ENCODE measurements around the gene MIOS. TPM values are rescaled to one million over a fixed set of nuclear protein-coding genes. Genes with fewer than 3 reads are reported as not detected.

The MIOS gene
- total RNA-seq, 6 donors from 2014 or later, result 14.0 to 47.6 (median 27.7) TPM

GRCh38 chr7:7639847-7640220 is 73.2 kb downstream of the MIOS start:
- no peaks in the 10 kb centered on the region for H3K27me3 ChIP-seq
- 0 to 1% methylated on average over 19 of the region's 19 CpGs for WGBS, 2 donors
- ATAC-seq (ENCODE audit: low FRiP score in 2 of 2), result no peak
- no peaks in the 10 kb centered on the region for H3K9me3 ChIP-seq
- peaks cover 0 to 19% (median 0%) of the 10 kb centered on the region in 4 donors for H3K36me3 ChIP-seq
- H3K4me3 ChIP-seq, result peak overlapping the region; percentile 69 to 92 (median 81)
- peaks cover 8 to 21% (median 16%) of the 10 kb centered on the region in 4 donors for H3K4me1 ChIP-seq
- DNase-seq, result no peak
- TF ChIP-seq POLR2AphosphoS5 (IDR thresholded peaks at IDR 0.05) (no peak), POLR2A (IDR thresholded peaks at IDR 0.05) (no peak), EP300 (IDR thresholded peaks at IDR 0.05) (no peak), CTCF (IDR thresholded peaks at IDR 0.05) (no peak)
- peak overlapping the region; percentile 68 to 98 (median 87) for H3K27ac ChIP-seq

- no peaks in the 10 kb centered on the region for H3K9me3 ChIP-seq
- DNase-seq, result peak; percentile 93 to 100
- peaks cover 8 to 21% (median 16%) of the 10 kb centered on the region in 4 donors for H3K4me1 ChIP-seq
- H3K27ac ChIP-seq, result peak within 1 kb of the TSS; percentile 85 to 98 (median 90)
- WGBS, 2 donors, result 0% methylated on average over 36 to 68 of the region's 68 CpGs
- no peaks in the 10 kb centered on the region for H3K27me3 ChIP-seq
- peak in 1 of 4 donors; percentile 13 for TF ChIP-seq EP300 (IDR thresholded peaks at IDR 0.05)
- peak; percentile 61 to 82 for TF ChIP-seq POLR2AphosphoS5 (IDR thresholded peaks at IDR 0.05)
- peak in 3 of 4 donors; percentile 67 to 92 (median 81) for TF ChIP-seq POLR2A (IDR thresholded peaks at IDR 0.05)
- no peak for TF ChIP-seq CTCF (IDR thresholded peaks at IDR 0.05)
- peaks cover 0 to 16% (median 0%) of the 10 kb centered on the region in 4 donors for H3K36me3 ChIP-seq
- peak; percentile 100 for ATAC-seq (ENCODE audit: low FRiP score in 2 of 2)
- H3K4me3 ChIP-seq, result peak within 1 kb of the TSS; percentile 69 to 92 (median 81)
Observed at GRCh38 chr7:7640221-7641128, 73.8 kb downstream of the MIOS start, which contains the start of gene UMAD1. Gene UMAD1, plus strand, starts transcription at chr7:7640752. Its CDS starts 32,620 bp downstream, at chr7:7673372.

- 8 to 13% methylated on average over 19 to 22 of the region's 22 CpGs for WGBS, 2 donors
- Histone ChIP-seq H3K36me3 (peaks cover 0 to 11% (median 0%) of the 10 kb centered on the region in 4 donors), H3K9me3 (no peaks in the 10 kb centered on the region), H3K27ac (peak overlapping the region; percentile 85 to 98 (median 90)), H3K27me3 (no peaks in the 10 kb centered on the region), H3K4me3 (peak overlapping the region; percentile 69 to 84 (median 81)), H3K4me1 (peaks cover 8 to 21% (median 16%) of the 10 kb centered on the region in 4 donors)
- DNase-seq (no peak), ATAC-seq (ENCODE audit: low FRiP score in 2 of 2) (peak; percentile 4 to 25)
- TF ChIP-seq POLR2A (IDR thresholded peaks at IDR 0.05) (no peak), CTCF (IDR thresholded peaks at IDR 0.05) (no peak), EP300 (IDR thresholded peaks at IDR 0.05) (no peak), POLR2AphosphoS5 (IDR thresholded peaks at IDR 0.05) (no peak)
Observed at GRCh38 chr7:7641129-7641663, 74.5 kb downstream of the MIOS start.

- peaks cover 8 to 21% (median 16%) of the 10 kb centered on the region in 4 donors for H3K4me1 ChIP-seq
- TF ChIP-seq EP300 (IDR thresholded peaks at IDR 0.05) (no peak), CTCF (IDR thresholded peaks at IDR 0.05) (no peak), POLR2AphosphoS5 (IDR thresholded peaks at IDR 0.05) (no peak), POLR2A (IDR thresholded peaks at IDR 0.05) (no peak)
- 70 to 73% methylated on average over 6 of the region's 6 CpGs for WGBS, 2 donors
- peak overlapping the region in 2 of 4 donors; percentile 78 to 84 for H3K4me3 ChIP-seq
- no peaks in the 10 kb centered on the region for H3K27me3 ChIP-seq
- peaks cover 0 to 7% (median 0%) of the 10 kb centered on the region in 4 donors for H3K36me3 ChIP-seq
- DNase-seq (no peak), ATAC-seq (ENCODE audit: low FRiP score in 2 of 2) (no peak)
- H3K27ac ChIP-seq, result peak overlapping the region in 1 of 4 donors; percentile 93
- no peaks in the 10 kb centered on the region for H3K9me3 ChIP-seq
Observed at GRCh38 chr7:7642081-7642480, 75.4 kb downstream of the MIOS start.

Data from upper lobe of left lung (tissue), 6 donors.